ENCODE measurements around the gene LSG1.

LSG1 gene

GRCh38 chr3:194680888-194681615, 9.1 kb upstream of the LSG1 start:
- no peak overlapping the region for H2AFZ ChIP-seq (ENCODE audit: low read length)
- H3K79me2 ChIP-seq (ENCODE audit: insufficient read depth, low read length), result no peaks in the 10 kb centered on the region
- no peaks in the 10 kb centered on the region for H3F3A ChIP-seq (ENCODE audit: insufficient read depth, low read length)
- peaks cover 12% of the 10 kb centered on the region for H3K4me1 ChIP-seq (ENCODE audit: insufficient read depth, low read length, severe bottlenecking)
- no peaks in the 10 kb centered on the region for H3K9me2 ChIP-seq (ENCODE audit: low read depth, low read length)
- H3K9me3 ChIP-seq (ENCODE audit: low read length), result no peaks in the 10 kb centered on the region
- H3K4me3 ChIP-seq (ENCODE audit: low read depth, low read length, poor library complexity, severe bottlenecking), result no peak overlapping the region
- no peaks in the 10 kb centered on the region for H4K20me1 ChIP-seq (ENCODE audit: insufficient read depth, low read length)
- H3K9ac ChIP-seq (ENCODE audit: low read length), result no peak overlapping the region
- H3K27me3 ChIP-seq (ENCODE audit: insufficient read depth, low read length), result peaks cover 13% of the 10 kb centered on the region; the same call in 1 of the 2 replicates
- TF ChIP-seq EZH2 (IDR thresholded peaks at IDR 0.05; ENCODE audit: borderline replicate concordance, low read length), result no peak
- no peak for TF ChIP-seq CTCF (IDR thresholded peaks at IDR 0.05; ENCODE audit: low read length)
- no peaks in the 10 kb centered on the region for H3K36me3 ChIP-seq (ENCODE audit: insufficient read depth, low read length)
- no peak overlapping the region for H3K27ac ChIP-seq (ENCODE audit: low read depth, low read length, poor library complexity, severe bottlenecking)
- H3K4me2 ChIP-seq (ENCODE audit: low read length), result no peak overlapping the region

- no peak overlapping the region for H3K9ac ChIP-seq (ENCODE audit: low read length)
- no peak overlapping the region for H2AFZ ChIP-seq (ENCODE audit: low read length)
- H3K4me1 ChIP-seq (ENCODE audit: insufficient read depth, low read length, severe bottlenecking), result peaks cover 4% of the 10 kb centered on the region
- H3K9me2 ChIP-seq (ENCODE audit: low read depth, low read length), result no peaks in the 10 kb centered on the region
- no peaks in the 10 kb centered on the region for H3K36me3 ChIP-seq (ENCODE audit: insufficient read depth, low read length)
- peaks cover 5% of the 10 kb centered on the region; the same call in 1 of the 2 replicates for H3K79me2 ChIP-seq (ENCODE audit: insufficient read depth, low read length)
- H3K9me3 ChIP-seq (ENCODE audit: low read length), result no peaks in the 10 kb centered on the region
- no peak overlapping the region for H3K27ac ChIP-seq (ENCODE audit: low read depth, low read length, poor library complexity, severe bottlenecking)
- H3K27me3 ChIP-seq (ENCODE audit: insufficient read depth, low read length), result no peaks in the 10 kb centered on the region
- H3K4me2 ChIP-seq (ENCODE audit: low read length), result no peak overlapping the region
- TF ChIP-seq EZH2 (IDR thresholded peaks at IDR 0.05; ENCODE audit: borderline replicate concordance, low read length) (no peak), CTCF (IDR thresholded peaks at IDR 0.05; ENCODE audit: low read length) (no peak)
- H4K20me1 ChIP-seq (ENCODE audit: insufficient read depth, low read length), result no peaks in the 10 kb centered on the region
- H3K4me3 ChIP-seq (ENCODE audit: low read depth, low read length, poor library complexity, severe bottlenecking), result no peak overlapping the region
- no peaks in the 10 kb centered on the region for H3F3A ChIP-seq (ENCODE audit: insufficient read depth, low read length)
Observed at GRCh38 chr3:194676471-194676870, 4.5 kb upstream of the LSG1 start.

GRCh38 chr3:194675680-194676079, 3.7 kb upstream of the LSG1 start:
- Histone ChIP-seq H3K27ac (ENCODE audit: low read depth, low read length, poor library complexity, severe bottlenecking) (no peak overlapping the region), H4K20me1 (ENCODE audit: insufficient read depth, low read length) (no peaks in the 10 kb centered on the region), H3K27me3 (ENCODE audit: insufficient read depth, low read length) (no peaks in the 10 kb centered on the region), H3K9me3 (ENCODE audit: low read length) (no peaks in the 10 kb centered on the region), H3F3A (ENCODE audit: insufficient read depth, low read length) (no peaks in the 10 kb centered on the region), H3K4me1 (ENCODE audit: insufficient read depth, low read length, severe bottlenecking) (peaks cover 12% of the 10 kb centered on the region), H3K4me3 (ENCODE audit: low read depth, low read length, poor library complexity, severe bottlenecking) (no peak overlapping the region), H3K9ac (ENCODE audit: low read length) (no peak overlapping the region), H3K36me3 (ENCODE audit: insufficient read depth, low read length) (no peaks in the 10 kb centered on the region), H3K9me2 (ENCODE audit: low read depth, low read length) (no peaks in the 10 kb centered on the region), H3K4me2 (ENCODE audit: low read length) (no peak overlapping the region), H3K79me2 (ENCODE audit: insufficient read depth, low read length) (peaks cover 12% of the 10 kb centered on the region), H2AFZ (ENCODE audit: low read length) (no peak overlapping the region)
- no peak for TF ChIP-seq CTCF (IDR thresholded peaks at IDR 0.05; ENCODE audit: low read length)
- no peak for TF ChIP-seq EZH2 (IDR thresholded peaks at IDR 0.05; ENCODE audit: borderline replicate concordance, low read length)

Measured in OCI-LY1 (cell line).